ENCODE results near the gene ATP2A3.

The ATP2A3 gene

DNA sequence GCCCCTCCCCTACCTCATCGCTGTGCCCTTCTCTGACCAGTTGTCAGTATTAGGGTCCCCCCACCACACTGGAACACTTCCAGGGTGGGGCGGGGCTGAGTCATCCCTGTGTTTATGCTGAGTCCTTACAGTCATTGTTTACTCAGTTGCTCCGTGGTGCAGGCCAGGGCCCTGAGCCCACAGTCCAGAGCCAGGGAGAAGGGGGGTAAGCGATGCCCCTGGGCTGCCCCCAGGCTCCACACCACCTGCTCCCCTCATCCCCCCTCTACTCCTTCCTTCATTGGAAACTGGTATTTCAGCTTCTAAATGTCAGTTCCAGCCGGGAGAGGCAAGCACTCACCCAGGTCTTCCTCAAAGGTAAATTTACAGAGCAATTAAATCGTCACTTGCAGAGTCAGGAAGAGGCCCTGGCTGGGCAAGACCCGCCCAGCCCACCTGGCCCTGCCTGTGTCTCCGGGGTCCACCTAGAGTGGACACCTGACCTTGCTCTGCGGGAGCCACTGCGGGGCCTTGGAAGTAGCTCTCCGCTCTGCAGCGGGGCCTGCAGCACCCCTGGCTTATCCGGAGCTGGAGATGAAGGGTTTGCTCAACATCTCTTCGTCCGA, 4.8 kb downstream of the ATP2A3 start:
- TF ChIP-seq SIN3A (IDR thresholded peaks at IDR 0.05; ENCODE audit: borderline replicate concordance, insufficient read depth, low read length), result no peak
- no peak for TF ChIP-seq FOXP2 (optimal IDR thresholded peaks at IDR 0.05; ENCODE audit: borderline replicate concordance, extremely low read depth, extremely low read length, insufficient read depth)
- no peak for TF ChIP-seq REST (IDR thresholded peaks at IDR 0.05; ENCODE audit: insufficient read depth in 1 of 2, low read depth in 2 of 2, low read length in 2 of 2)
- TF ChIP-seq TAF1 (IDR thresholded peaks at IDR 0.05; ENCODE audit: borderline replicate concordance, insufficient read depth, low read length), result no peak
- no peak for TF ChIP-seq POLR2AphosphoS5 (IDR thresholded peaks at IDR 0.05; ENCODE audit: low read depth, low read length)

DNA sequence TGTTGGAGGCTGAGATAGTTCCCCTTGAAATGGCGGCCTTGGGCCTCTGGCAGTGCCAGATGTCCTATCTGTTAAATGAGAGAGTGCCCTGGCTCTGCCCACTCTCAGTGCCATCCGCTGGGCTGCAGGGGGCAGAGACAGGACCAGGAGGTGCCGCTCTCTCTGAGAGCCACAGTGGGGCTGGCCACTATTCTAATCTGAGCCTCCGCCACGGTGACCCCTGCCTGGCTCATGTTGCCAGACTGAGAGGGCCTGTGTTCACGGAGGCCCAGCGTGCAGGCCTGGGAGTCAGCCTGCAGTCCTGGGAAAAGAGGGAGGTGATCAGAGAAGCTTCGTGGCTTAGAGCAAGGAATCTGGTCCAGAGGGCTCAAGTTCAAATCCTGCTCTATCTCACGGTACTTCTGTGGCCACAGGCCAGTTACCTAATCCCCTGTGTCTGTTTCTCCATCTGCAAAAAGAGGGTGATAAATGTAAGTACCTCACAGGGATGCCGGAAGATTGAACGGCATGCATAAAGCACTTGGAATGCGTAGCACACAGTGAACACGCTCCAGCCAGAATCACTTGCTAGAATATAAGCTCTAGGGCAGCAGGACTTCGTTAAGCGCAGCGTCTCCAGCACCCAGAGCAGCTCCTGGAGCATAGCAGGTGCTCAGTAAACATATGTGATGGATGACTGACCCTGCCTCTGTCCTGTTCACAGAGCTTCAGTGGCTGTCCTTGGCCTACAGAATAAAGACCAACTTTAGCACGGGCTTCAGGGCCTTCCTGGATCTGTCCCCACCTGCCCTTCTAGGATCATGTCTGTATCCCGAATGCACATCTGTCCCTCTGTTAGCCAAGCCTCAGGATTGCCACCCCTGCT, 6.3 kb downstream of the ATP2A3 start:
- TF ChIP-seq FOXP2 (optimal IDR thresholded peaks at IDR 0.05; ENCODE audit: borderline replicate concordance, extremely low read depth, extremely low read length, insufficient read depth) (no peak), SIN3A (IDR thresholded peaks at IDR 0.05; ENCODE audit: borderline replicate concordance, insufficient read depth, low read length) (no peak), TAF1 (IDR thresholded peaks at IDR 0.05; ENCODE audit: borderline replicate concordance, insufficient read depth, low read length) (no peak), POLR2AphosphoS5 (IDR thresholded peaks at IDR 0.05; ENCODE audit: low read depth, low read length) (no peak), REST (IDR thresholded peaks at IDR 0.05; ENCODE audit: insufficient read depth in 1 of 2, low read depth in 2 of 2, low read length in 2 of 2) (no peak)

DNA sequence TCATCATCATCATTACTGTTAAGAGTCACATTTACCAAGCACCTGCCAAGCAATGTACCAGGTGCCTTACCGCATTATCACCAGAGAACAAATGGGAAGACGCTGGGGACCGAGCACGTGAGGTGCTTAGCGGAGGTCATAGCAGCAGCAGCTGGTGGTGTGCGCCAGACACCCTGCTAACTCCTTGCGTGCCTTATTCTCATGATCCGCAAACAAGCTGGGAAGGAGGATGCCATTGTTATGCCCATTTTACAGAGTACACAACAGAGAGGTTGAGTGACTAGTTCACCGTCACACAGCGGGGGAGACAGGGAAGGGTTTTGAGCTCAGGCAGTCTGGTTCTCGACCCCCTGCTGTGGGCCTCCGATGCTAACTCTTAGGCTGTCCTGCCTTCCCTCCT, 7.3 kb downstream of the ATP2A3 start:
- TF ChIP-seq TAF1 (IDR thresholded peaks at IDR 0.05; ENCODE audit: borderline replicate concordance, insufficient read depth, low read length), result no peak

DNA sequence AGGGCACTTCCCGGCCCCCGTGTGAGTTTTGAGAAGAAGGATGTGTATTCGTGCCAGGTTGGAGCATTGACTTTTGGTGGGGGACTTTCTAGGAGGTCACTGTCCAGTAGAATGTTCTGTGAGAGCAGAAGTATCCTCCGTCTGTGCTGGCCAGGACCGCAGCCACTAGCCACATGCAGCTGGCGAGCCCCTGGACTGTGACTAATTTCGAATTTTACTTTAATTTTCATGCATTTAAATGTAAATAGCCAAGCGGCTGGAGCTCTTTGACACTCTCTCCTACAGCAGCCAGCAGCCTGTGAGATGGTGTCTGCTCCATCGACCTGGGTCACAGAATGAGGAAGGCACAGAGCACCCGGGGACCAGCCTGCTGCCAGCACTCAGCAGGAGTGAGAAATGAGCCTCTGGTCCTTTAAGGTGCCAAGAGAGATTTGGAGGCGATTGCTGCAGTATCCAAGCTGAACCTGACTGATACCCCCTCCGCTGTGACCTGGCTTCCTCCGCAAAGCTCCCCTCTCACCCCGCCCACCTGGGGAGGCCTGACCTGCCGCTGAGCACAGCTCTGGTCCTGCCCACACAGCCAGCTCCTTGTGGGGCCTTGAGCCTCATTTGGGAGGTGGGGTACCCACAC, 7.8 kb downstream of the ATP2A3 start:
- TF ChIP-seq TAF1 (IDR thresholded peaks at IDR 0.05; ENCODE audit: borderline replicate concordance, insufficient read depth, low read length) (no peak), REST (IDR thresholded peaks at IDR 0.05; ENCODE audit: insufficient read depth in 1 of 2, low read depth in 2 of 2, low read length in 2 of 2) (no peak), FOXP2 (optimal IDR thresholded peaks at IDR 0.05; ENCODE audit: borderline replicate concordance, extremely low read depth, extremely low read length, insufficient read depth) (no peak), POLR2AphosphoS5 (IDR thresholded peaks at IDR 0.05; ENCODE audit: low read depth, low read length) (no peak), SIN3A (IDR thresholded peaks at IDR 0.05; ENCODE audit: borderline replicate concordance, insufficient read depth, low read length) (no peak)

GRCh38 chr17:3955673-3955988, 8.6 kb downstream of the ATP2A3 start:
- TF ChIP-seq POLR2AphosphoS5 (IDR thresholded peaks at IDR 0.05; ENCODE audit: low read depth, low read length) (no peak), FOXP2 (optimal IDR thresholded peaks at IDR 0.05; ENCODE audit: borderline replicate concordance, extremely low read depth, extremely low read length, insufficient read depth) (no peak), SIN3A (IDR thresholded peaks at IDR 0.05; ENCODE audit: borderline replicate concordance, insufficient read depth, low read length) (no peak), TAF1 (IDR thresholded peaks at IDR 0.05; ENCODE audit: borderline replicate concordance, insufficient read depth, low read length) (no peak), REST (IDR thresholded peaks at IDR 0.05; ENCODE audit: insufficient read depth in 1 of 2, low read depth in 2 of 2, low read length in 2 of 2) (no peak)

All from PFSK-1 (cell line).